Naive thymus-derived CD4-positive, alpha-beta T cell (primary cell): ENCODE data around the gene CD151. TPM values are rescaled to one million over a fixed set of nuclear protein-coding genes. Genes with fewer than 3 reads are reported as not detected.

Experiments used
- ATAC-seq: fragments of 150-1000 bp; cut with Tn5 transposase; 2 replicates; pipeline ENCODE4 v1.10.0; 2021; ENCODE audit warnings: mild to moderate bottlenecking, moderate library complexity
- CTCF ChIA-PET: fragments of 350-600 bp; sonication (Branson Sonifier 250); formaldehyde crosslinking; loops from one replicate; lab custom pipeline; 2021; ENCODE audit warnings: antibody characterized with exemption; lab: Charles Lee
- POLR2A ChIA-PET: fragments of 350-600 bp; sonication (Branson Sonifier 250); formaldehyde crosslinking; loops from one replicate; lab custom pipeline; 2021; ENCODE audit warnings: antibody characterized with exemption, inconsistent platforms; lab: Charles Lee
- DNase-seq, 9 donors: peaks; one replicate each; pipeline versions ENCODE4 v3.0.0 to v3.0.0-alpha.2; 2020 to 2022; ENCODE audit warnings: mixed read lengths in 1 of 9
- H3K27ac ChIP-seq: one replicate; pipeline ENCODE4 v1.7.0; 2013; ENCODE audit warnings: mild to moderate bottlenecking, low read depth, low read length, moderate library complexity
- H3K27me3 ChIP-seq, 2 donors: one replicate each; pipeline ENCODE4 v1.7.0; 2013; ENCODE audit warnings: low read length in 2 of 2, mild to moderate bottlenecking in 2 of 2, moderate library complexity in 2 of 2; ENCODE audit not compliant: control insufficient read depth in 2 of 2, insufficient read depth in 2 of 2
- H3K36me3 ChIP-seq, 3 experiments: 1 replicate in 2 of 3; 2 replicates in 1 of 3; pipeline ENCODE4 v1.7.0; 2013; ENCODE audit warnings: low read length in 3 of 3, mild to moderate bottlenecking in 3 of 3, moderate library complexity in 1 of 3; ENCODE audit not compliant: insufficient read depth in 3 of 3, control insufficient read depth in 2 of 3
- H3K4me1 ChIP-seq, 2 donors: one replicate each; pipeline ENCODE4 v1.7.0; 2013; ENCODE audit warnings: low read length in 2 of 2, mild to moderate bottlenecking in 2 of 2, moderate library complexity in 1 of 2; ENCODE audit not compliant: control insufficient read depth in 2 of 2, insufficient read depth in 2 of 2
- H3K4me3 ChIP-seq: 2 replicates; pipeline ENCODE4 v1.7.0; 2013; ENCODE audit warnings: mild to moderate bottlenecking, low read length
- H3K9me3 ChIP-seq, 3 experiments: 1 replicate in 2 of 3; 2 replicates in 1 of 3; pipeline ENCODE4 v1.7.0; 2013; ENCODE audit warnings: low read length in 3 of 3; ENCODE audit not compliant: control insufficient read depth in 2 of 3
- H3K27ac Mint-ChIP-seq, 9 donors: one replicate each; pipeline ENCODE4 v1.8.0; 2020 to 2022; ENCODE audit warnings: mixed read lengths in 9 of 9, mild to moderate bottlenecking in 8 of 9, moderate library complexity in 5 of 9, inconsistent platforms in 2 of 9
- H3K27me3 Mint-ChIP-seq, 5 donors: one replicate each; pipeline ENCODE4 v1.8.0; 2021 to 2022; ENCODE audit warnings: mixed read lengths in 5 of 5, mild to moderate bottlenecking in 1 of 5
- H3K36me3 Mint-ChIP-seq, 5 donors: one replicate each; pipeline ENCODE4 v1.8.0; 2020 to 2022; ENCODE audit warnings: mixed read lengths in 5 of 5, mild to moderate bottlenecking in 3 of 5, inconsistent platforms in 1 of 5
- H3K4me1 Mint-ChIP-seq, 7 donors: one replicate each; pipeline ENCODE4 v1.8.0; 2020 to 2022; ENCODE audit warnings: mixed read lengths in 7 of 7, mild to moderate bottlenecking in 3 of 7, inconsistent platforms in 1 of 7
- H3K4me3 Mint-ChIP-seq, 10 donors: one replicate each; pipeline ENCODE4 v1.8.0; 2020 to 2022; ENCODE audit warnings: mild to moderate bottlenecking in 10 of 10, mixed read lengths in 10 of 10, moderate library complexity in 6 of 10, inconsistent platforms in 2 of 10
- H3K9me3 Mint-ChIP-seq, 11 donors: one replicate each; pipeline ENCODE4 v1.8.0; 2020 to 2022; ENCODE audit warnings: mixed read lengths in 11 of 11, mild to moderate bottlenecking in 4 of 11, inconsistent platforms in 1 of 11, moderate library complexity in 1 of 11
- intact Hi-C, 2 donors: fragments of 100-400 bp; cut with micrococcal nuclease; formaldehyde crosslinking; loops; one replicate each; pipeline ENCODE4 v1.15.1; 2023
- polyA plus RNA-seq, 2 donors: library from polyadenylated mRNA; unstranded; fragments of 300-500 nt; fragmentation: Illumina TruSeq; gene quantifications; one replicate each; pipeline ENCODE4 v1.2.3, GENCODE V29; 2021
- total RNA-seq, 6 experiments: library from RNA in 5 of 6; stranded (reverse) in 5 of 6; gene quantifications; 1 replicate in 5 of 6; 2 replicates in 1 of 6; pipeline ENCODE4 v1.2.3 and lab custom pipeline; 2021 to 2026

CD151 gene
- total and polyA plus RNA-seq, 7 experiments from 2014 or later = 4.0 to 62.9 (median 9.8) TPM

DNA sequence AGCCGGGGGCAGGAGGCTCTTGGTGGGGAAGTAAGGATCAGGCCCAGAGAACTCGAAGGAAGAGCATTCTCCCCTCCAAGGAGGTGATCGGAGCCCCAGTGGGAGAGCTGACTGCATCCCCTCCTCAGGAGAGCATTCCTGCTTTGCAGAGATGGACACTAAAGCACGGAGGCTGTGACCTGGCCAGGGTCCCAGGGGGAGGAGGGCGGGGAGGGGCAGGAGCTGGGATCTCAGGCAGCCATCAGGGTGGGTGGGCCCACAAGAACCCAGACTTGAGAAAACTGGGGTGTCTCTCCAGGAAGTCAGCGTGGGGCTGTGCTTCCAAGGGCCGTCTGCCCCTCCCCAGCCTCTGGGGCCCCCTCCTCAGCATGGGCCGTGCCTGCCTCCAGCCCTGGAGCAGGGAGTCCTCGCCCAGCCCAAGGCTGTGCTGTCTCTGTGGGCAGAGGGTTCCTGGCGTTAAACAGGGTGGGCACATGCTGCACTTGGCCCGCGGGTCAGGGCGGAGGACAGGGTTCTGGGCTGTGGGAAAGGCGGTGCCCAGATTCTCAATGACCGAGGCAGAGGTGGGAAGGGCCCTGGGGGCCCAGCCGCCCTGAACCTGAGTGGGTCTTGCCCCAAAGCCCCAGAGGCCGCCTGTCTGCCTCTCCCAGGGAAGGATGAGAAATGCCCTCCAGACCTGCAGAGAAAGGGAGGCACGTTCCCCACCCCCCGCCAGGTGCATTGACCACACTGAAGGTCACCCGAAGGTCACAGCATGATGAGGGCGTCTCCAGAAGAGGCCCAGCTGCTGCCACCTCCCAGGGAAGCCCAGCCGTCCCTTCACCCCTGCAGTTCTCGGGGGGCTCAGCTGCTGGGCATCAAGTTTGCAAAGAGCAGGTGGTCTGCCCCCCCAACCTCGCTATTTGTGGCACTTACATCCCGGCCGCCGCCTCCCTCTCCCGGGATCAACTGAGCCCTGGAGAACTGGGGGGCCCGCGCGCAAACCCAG lies 43.5 kb upstream of the CD151 start:
- Histone ChIP-seq H3K9me3 (no peaks in the 10 kb centered on the region), H3K4me1 (no peaks in the 10 kb centered on the region), H3K4me3 (no peak overlapping the region), H3K27ac (no peak overlapping the region), H3K36me3 (peaks cover 0 to 33% (median 0%) of the 10 kb centered on the region in 3 experiments), H3K27me3 (no peaks in the 10 kb centered on the region)
- peak overlapping the region in 1 of 10 donors; percentile 48 for H3K4me3 Mint-ChIP-seq
- H3K27me3 Mint-ChIP-seq = no peaks in the 10 kb centered on the region
- CTCF ChIA-PET = no interaction called here
- H3K27ac Mint-ChIP-seq = peak overlapping the region in 1 of 9 donors; percentile 58
- POLR2A ChIA-PET = no interaction called here
- H3K9me3 Mint-ChIP-seq = no peaks in the 10 kb centered on the region
- DNase-seq (peak in 1 of 9 donors; percentile 7), ATAC-seq (no peak)
- intact Hi-C loops = no loop called here
- peaks cover 0 to 6% (median 0%) of the 10 kb centered on the region in 7 donors for H3K4me1 Mint-ChIP-seq
- peaks cover 0 to 8% (median 0%) of the 10 kb centered on the region in 5 donors for H3K36me3 Mint-ChIP-seq

DNA sequence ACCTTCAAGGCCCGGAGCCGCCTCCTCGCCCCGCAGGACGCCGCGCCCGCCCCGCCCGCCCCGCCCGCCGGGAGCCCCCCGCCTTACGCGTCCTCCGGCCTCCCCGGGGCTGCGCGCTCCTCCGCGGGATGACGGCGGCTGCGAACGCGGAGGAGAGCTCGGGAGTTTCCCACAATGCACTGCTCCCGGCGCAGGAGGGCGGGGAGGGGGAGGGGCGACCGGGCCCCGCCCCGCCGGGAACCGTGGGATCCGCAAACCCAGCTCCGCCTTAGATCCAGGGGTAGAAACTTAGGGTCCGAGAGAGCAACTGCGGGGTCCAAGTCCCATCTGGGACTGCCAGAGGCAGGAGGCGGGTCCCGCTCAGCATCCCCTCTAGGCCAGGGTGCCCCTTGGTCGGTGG lies 42.8 kb upstream of the CD151 start, which contains the start of gene CEND1:
Gene CEND1, minus strand, starts transcription at position 148 of the 400 bp plus-strand sequence. CDS start 1,514 bp downstream, outside the sequence.
- Histone ChIP-seq H3K4me3 (no peak within 1 kb of the TSS), H3K9me3 (no peaks in the 10 kb centered on the region), H3K4me1 (no peaks in the 10 kb centered on the region), H3K27ac (no peak within 1 kb of the TSS), H3K36me3 (peaks cover 0 to 36% (median 0%) of the 10 kb centered on the region in 3 experiments), H3K27me3 (no peaks in the 10 kb centered on the region)
- Mint-ChIP-seq H3K36me3 (peaks cover 0 to 8% (median 0%) of the 10 kb centered on the region in 5 donors), H3K9me3 (no peaks in the 10 kb centered on the region), H3K27me3 (no peaks in the 10 kb centered on the region), H3K4me3 (peak within 1 kb of the TSS in 2 of 10 donors; percentile 48 to 49), H3K27ac (peak within 1 kb of the TSS in 1 of 9 donors; percentile 58), H3K4me1 (peaks cover 0 to 6% (median 0%) of the 10 kb centered on the region in 7 donors)
- ChIA-PET CTCF (no interaction called here), POLR2A (interaction anchor here (1.4 kb wide), 1 partner anchor 12 kb away, joined by 5 read pairs; no protein-coding TSS in a partner anchor)
- ATAC-seq (peak; percentile 60), DNase-seq (peak in 1 of 9 donors; percentile 68)
- intact Hi-C loops = loop anchor here (1.0 to 10.0 kb wide), 3 partner anchors 13 to 375 kb away; partner anchors contain the start of genes GATD1 (in 1 of the 2), LMNTD2 (in 1 of the 2), RASSF7 (in 1 of the 2) and SIGIRR (in 1 of the 2)

DNA sequence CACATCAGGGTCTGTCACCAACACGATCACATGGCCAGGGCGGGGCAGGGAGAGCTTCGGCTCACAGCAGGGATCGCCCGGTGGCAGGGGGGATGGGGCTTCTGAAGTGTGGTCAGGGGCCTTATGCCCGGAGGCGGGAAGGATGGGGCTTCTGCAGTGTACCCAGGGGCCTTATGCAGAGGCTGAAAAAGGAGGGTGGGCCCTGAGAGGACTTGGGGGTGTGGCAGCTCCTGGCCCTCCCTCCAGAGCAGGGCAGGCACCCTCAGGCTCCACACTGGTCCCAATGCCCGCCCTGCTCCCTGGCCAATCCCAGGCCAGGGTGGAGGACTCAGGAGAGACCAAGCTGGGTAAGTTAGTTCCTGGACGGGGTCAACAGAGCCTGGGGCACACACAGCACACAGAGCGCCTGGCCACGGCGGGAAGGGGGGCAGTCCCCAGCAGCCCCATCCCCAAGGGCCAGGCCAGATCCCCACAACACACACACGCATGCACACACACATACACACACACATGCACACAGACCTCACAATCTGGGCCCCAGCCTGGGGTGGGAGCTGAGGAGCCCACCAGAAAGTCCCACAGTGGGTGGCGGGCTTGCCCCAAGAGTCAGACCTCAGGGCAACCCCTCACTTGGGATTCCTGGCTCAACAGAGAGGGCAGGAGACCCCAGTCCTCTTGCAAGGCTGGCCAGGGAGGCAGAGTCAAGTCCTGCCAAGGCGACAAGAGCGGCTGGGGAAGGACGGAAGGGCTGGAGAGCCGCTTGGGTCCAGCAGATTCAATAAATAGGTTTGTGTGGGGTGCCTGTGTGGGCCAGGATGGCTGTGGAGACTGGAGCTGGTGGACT lies 41.8 kb upstream of the CD151 start:
- Histone ChIP-seq H3K4me1 (peaks cover 0 to 6% of the 10 kb centered on the region in 2 donors), H3K27ac (no peak overlapping the region), H3K36me3 (peaks cover 0 to 39% (median 0%) of the 10 kb centered on the region in 3 experiments), H3K9me3 (no peaks in the 10 kb centered on the region), H3K4me3 (no peak overlapping the region), H3K27me3 (no peaks in the 10 kb centered on the region)
- DNase-seq (no peak), ATAC-seq (no peak)
- CTCF ChIA-PET = no interaction called here
- POLR2A ChIA-PET = interaction anchor here (1.2 to 1.6 kb wide), 4 partner anchors 10 to 13 kb away, joined by 3 to 5 read pairs (median 4); no protein-coding TSS in a partner anchor
- H3K4me3 Mint-ChIP-seq = peak overlapping the region in 1 of 10 donors; percentile 49
- intact Hi-C loops = loop anchor here (1.0 to 10.0 kb wide), 3 partner anchors 14 to 376 kb away; partner anchors contain the start of genes GATD1 (in 1 of the 2), LMNTD2 (in 1 of the 2), RASSF7 (in 1 of the 2) and SIGIRR (in 1 of the 2)
- H3K36me3 Mint-ChIP-seq = peaks cover 0 to 8% (median 0%) of the 10 kb centered on the region in 5 donors
- peak overlapping the region in 1 of 9 donors; percentile 42 for H3K27ac Mint-ChIP-seq
- no peaks in the 10 kb centered on the region for H3K9me3 Mint-ChIP-seq
- H3K27me3 Mint-ChIP-seq = no peaks in the 10 kb centered on the region
- peaks cover 0 to 8% (median 2%) of the 10 kb centered on the region in 7 donors for H3K4me1 Mint-ChIP-seq

DNA sequence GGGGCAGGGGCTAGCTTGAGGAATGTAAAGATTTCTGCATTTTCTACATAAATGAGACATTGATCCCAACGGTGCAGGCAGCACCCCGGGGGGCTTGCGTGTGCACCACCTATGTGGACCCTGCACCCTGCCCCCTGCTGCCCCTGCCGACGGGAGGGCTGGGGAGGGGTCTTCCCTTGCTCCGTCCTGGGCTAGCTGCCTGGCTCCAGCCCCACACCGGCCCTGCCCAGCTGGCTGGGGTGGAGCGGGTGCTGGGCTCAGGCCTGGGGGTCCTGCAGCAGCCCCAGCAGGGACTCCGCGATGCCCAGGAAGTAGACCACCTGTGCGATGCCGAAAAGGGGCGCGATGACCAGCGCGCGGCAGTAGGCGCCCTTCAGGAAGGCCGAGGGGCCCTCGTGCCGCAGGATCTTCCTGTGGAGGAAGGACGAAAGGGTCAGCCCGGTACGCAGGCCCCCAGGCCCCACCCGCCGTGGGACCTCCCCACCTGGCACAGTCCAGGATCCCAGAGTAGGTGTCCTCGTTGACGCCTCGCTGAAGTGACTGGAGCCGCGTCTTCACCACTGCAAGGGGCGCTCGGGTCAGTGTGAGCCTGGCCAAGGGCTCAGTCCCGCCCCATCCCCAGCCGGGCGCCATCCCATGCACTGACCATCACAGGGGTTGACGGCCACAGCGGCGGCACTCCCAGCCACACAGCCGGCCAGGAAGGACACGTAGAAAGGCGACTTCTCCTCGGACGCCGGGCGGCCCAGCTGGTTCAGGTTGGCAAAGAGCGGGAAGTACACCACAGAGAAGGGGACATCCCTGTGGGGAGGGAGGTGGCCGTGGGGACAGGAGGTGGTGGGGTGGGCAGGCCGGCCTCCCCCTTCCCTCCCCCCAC lies 40.9 kb upstream of the CD151 start:
- no peak overlapping the region for H3K4me3 ChIP-seq
- H3K27ac ChIP-seq = no peak overlapping the region
- ChIA-PET POLR2A (interaction anchor here (1.2 to 1.6 kb wide), 3 partner anchors 9 to 11 kb away, joined by 3 to 4 read pairs (median 3); no protein-coding TSS in a partner anchor), CTCF (no interaction called here)
- H3K9me3 ChIP-seq = no peaks in the 10 kb centered on the region
- H3K27me3 ChIP-seq = no peaks in the 10 kb centered on the region
- peaks cover 7 to 13% of the 10 kb centered on the region in 2 donors for H3K4me1 ChIP-seq
- Mint-ChIP-seq H3K27ac (no peak overlapping the region), H3K4me3 (peak overlapping the region in 1 of 10 donors; percentile 7), H3K36me3 (peaks cover 0 to 8% (median 0%) of the 10 kb centered on the region in 5 donors), H3K4me1 (peaks cover 0 to 16% (median 10%) of the 10 kb centered on the region in 7 donors), H3K27me3 (no peaks in the 10 kb centered on the region), H3K9me3 (no peaks in the 10 kb centered on the region)
- intact Hi-C loops = loop anchor here (10.0 kb wide), 2 partner anchors 227 to 377 kb away; partner anchors contain the start of genes LMNTD2 (in 1 of the 2), RASSF7 (in 1 of the 2) and SIGIRR (in 1 of the 2)
- ATAC-seq (no peak), DNase-seq (no peak)
- H3K36me3 ChIP-seq = peaks cover 0 to 39% (median 0%) of the 10 kb centered on the region in 3 experiments

DNA sequence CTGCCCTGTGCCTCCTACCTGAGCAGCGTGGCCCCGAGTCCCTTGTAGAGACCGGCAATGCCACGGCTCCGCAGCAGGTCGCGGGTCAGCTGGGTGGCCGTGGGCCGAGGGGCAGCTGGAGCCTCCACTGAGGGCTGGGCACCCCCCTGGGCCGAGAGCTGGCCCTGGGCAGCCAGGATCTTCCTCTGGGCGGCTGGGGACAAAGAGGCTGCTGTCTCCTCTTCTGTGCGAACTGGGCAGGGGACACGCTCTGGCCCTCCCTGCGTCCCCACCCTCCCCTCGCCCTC lies 40.3 kb upstream of the CD151 start:
- no peaks in the 10 kb centered on the region for H3K27me3 Mint-ChIP-seq
- H3K36me3 Mint-ChIP-seq = peaks cover 0 to 8% (median 0%) of the 10 kb centered on the region in 5 donors
- DNase-seq (no peak), ATAC-seq (no peak)
- H3K4me1 ChIP-seq = peaks cover 10 to 14% of the 10 kb centered on the region in 2 donors
- intact Hi-C loops = loop anchor here (10.0 kb wide), 2 partner anchors 228 to 378 kb away; partner anchors contain the start of genes LMNTD2 (in 1 of the 2), RASSF7 (in 1 of the 2) and SIGIRR (in 1 of the 2)
- no peaks in the 10 kb centered on the region for H3K9me3 Mint-ChIP-seq
- H3K27ac ChIP-seq = no peak overlapping the region
- no peaks in the 10 kb centered on the region for H3K27me3 ChIP-seq
- H3K27ac Mint-ChIP-seq = no peak overlapping the region
- no peaks in the 10 kb centered on the region for H3K9me3 ChIP-seq
- CTCF ChIA-PET = no interaction called here
- H3K36me3 ChIP-seq = peaks cover 0 to 39% (median 0%) of the 10 kb centered on the region in 3 experiments
- no peak overlapping the region for H3K4me3 Mint-ChIP-seq
- H3K4me1 Mint-ChIP-seq = peaks cover 0 to 21% (median 13%) of the 10 kb centered on the region in 7 donors
- H3K4me3 ChIP-seq = no peak overlapping the region
- POLR2A ChIA-PET = no interaction called here
